MM.1S (cell line): ENCODE results near the gene SMCO3.

Experiments used
- DNase-seq: peaks from one replicate; pipeline ENCODE4 v3.0.0-alpha.2; 2015
- H2AFZ ChIP-seq: fragments of 300-600 bp; sonication (generic); 2 replicates; pipeline ENCODE4 v1.6.0; 2016; ENCODE audit warnings: antibody characterized with exemption, low read length
- H3F3A ChIP-seq: fragments of 300-600 bp; sonication (generic); 2 replicates; pipeline ENCODE4 v1.6.1; 2016; ENCODE audit warnings: mild to moderate bottlenecking, antibody characterized with exemption, low read length, moderate library complexity, mixed read lengths; ENCODE audit not compliant: insufficient read depth
- H3K27ac ChIP-seq: fragments of 300-600 bp; sonication (generic); 2 replicates; pipeline ENCODE4 v1.5.1; 2016; ENCODE audit warnings: mild to moderate bottlenecking, low read length
- H3K27me3 ChIP-seq: fragments of 300-600 bp; sonication (generic); replicated peaks from 2 replicates; pipeline ENCODE4 v1.6.0; 2016; ENCODE audit warnings: low read length; ENCODE audit not compliant: insufficient read depth
- H3K36me3 ChIP-seq: fragments of 300-600 bp; sonication (generic); replicated peaks from 2 replicates; pipeline ENCODE4 v1.6.1; 2016; ENCODE audit warnings: mild to moderate bottlenecking, low read length, mixed read lengths; ENCODE audit not compliant: insufficient read depth
- H3K4me1 ChIP-seq: fragments of 300-600 bp; sonication (generic); 2 replicates; pipeline ENCODE4 v1.6.1; 2016; ENCODE audit warnings: low read length, mixed read lengths
- H3K4me2 ChIP-seq: fragments of 300-600 bp; sonication (generic); 2 replicates; pipeline ENCODE4 v1.6.0; 2016; ENCODE audit warnings: low read depth, low read length
- H3K4me3 ChIP-seq: fragments of 300-600 bp; sonication (generic); 2 replicates; pipeline ENCODE4 v1.5.1; 2016; ENCODE audit warnings: low read length, mixed read lengths
- H3K79me2 ChIP-seq: fragments of 300-600 bp; sonication (generic); 2 replicates; pipeline ENCODE4 v1.6.1; 2016; ENCODE audit warnings: mixed run types, low read length, mixed read lengths
- H3K9ac ChIP-seq: fragments of 300-600 bp; sonication (generic); 2 replicates; pipeline ENCODE4 v1.6.1; 2016; ENCODE audit warnings: low read length, mixed read lengths
- H3K9me2 ChIP-seq: fragments of 300-600 bp; sonication (generic); replicated peaks from 2 replicates; pipeline ENCODE4 v1.6.1; 2016; ENCODE audit warnings: mild to moderate bottlenecking, low read length, mixed read lengths; ENCODE audit not compliant: insufficient read depth
- H3K9me3 ChIP-seq: fragments of 300-600 bp; sonication (generic); replicated peaks from 2 replicates; pipeline ENCODE4 v1.6.1; 2016; ENCODE audit warnings: mild to moderate bottlenecking, low read length, mixed read lengths; ENCODE audit not compliant: insufficient read depth
- H4K20me1 ChIP-seq: fragments of 300-600 bp; sonication (generic); 2 replicates; pipeline ENCODE4 v1.6.1; 2016; ENCODE audit warnings: mild to moderate bottlenecking, low read length, moderate library complexity, mixed read lengths; ENCODE audit not compliant: insufficient read depth
- CTCF ChIP-seq: fragments of 300-600 bp; sonication (generic); IDR thresholded peaks from 2 replicates; pipeline ENCODE4 v1.5.1; 2016; ENCODE audit warnings: antibody characterized with exemption, low read length, mixed read lengths
- EZH2 ChIP-seq: fragments of 300-600 bp; sonication (generic); optimal IDR thresholded peaks from 2 replicates; pipeline ENCODE3; 2017; ENCODE audit warnings: low read depth, mild to moderate bottlenecking, antibody characterized with exemption, low read length, mixed read lengths
- EZH2phosphoT487 ChIP-seq: fragments of 300-600 bp; sonication (generic); IDR thresholded peaks from 2 replicates; pipeline ENCODE4 v1.6.1; 2018; ENCODE audit warnings: antibody characterized with exemption, low read length

The SMCO3 gene

DNA sequence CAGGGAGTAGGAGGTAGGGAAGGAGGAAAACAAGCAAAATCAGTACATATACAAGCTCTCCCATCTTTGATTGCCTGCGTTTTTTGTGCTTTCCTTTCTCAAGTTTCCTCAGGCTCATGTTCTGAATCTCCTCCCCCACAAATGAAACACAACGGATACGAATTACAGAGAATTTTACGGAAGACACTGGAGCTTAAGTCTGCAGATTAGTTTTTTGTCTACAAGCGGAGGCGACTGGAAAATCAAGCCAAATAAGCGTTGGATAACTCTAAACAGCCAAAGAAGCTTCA lies 11.3 kb downstream of the SMCO3 start:
- DNase-seq: no peak
- H3F3A ChIP-seq: no peaks in the 10 kb centered on the region; the same call in 1 of the 2 replicates
- H3K4me3 ChIP-seq: peak overlapping the region; percentile 89
- no peaks in the 10 kb centered on the region for H3K9me2 ChIP-seq
- peak overlapping the region; percentile 76 for H3K4me2 ChIP-seq
- no peaks in the 10 kb centered on the region for H4K20me1 ChIP-seq
- peak overlapping the region; percentile 74 for H3K27ac ChIP-seq
- peaks cover 9% of the 10 kb centered on the region; the same call in 1 of the 2 replicates for H3K36me3 ChIP-seq
- peaks cover 12% of the 10 kb centered on the region; the same call in 1 of the 2 replicates for H3K4me1 ChIP-seq
- peaks cover 55% of the 10 kb centered on the region for H3K79me2 ChIP-seq
- H3K9me3 ChIP-seq: no peaks in the 10 kb centered on the region
- H2AFZ ChIP-seq: peak overlapping the region; percentile 48
- TF ChIP-seq EZH2: no peak
- TF ChIP-seq CTCF: no peak
- no peak for TF ChIP-seq EZH2phosphoT487
- H3K27me3 ChIP-seq: no peaks in the 10 kb centered on the region
- H3K9ac ChIP-seq: peak overlapping the region; percentile 93

GRCh38 chr12:14802247-14802646 lies 11.7 kb downstream of the SMCO3 start:
- Histone ChIP-seq H3K27me3 (no peaks in the 10 kb centered on the region), H3K4me3 (peak overlapping the region; percentile 89), H3K36me3 (peaks cover 10% of the 10 kb centered on the region; the same call in 1 of the 2 replicates), H3K4me1 (peaks cover 12% of the 10 kb centered on the region; the same call in 1 of the 2 replicates), H2AFZ (no peak overlapping the region), H3K79me2 (peaks cover 59% of the 10 kb centered on the region), H3K9me2 (no peaks in the 10 kb centered on the region), H3F3A (no peaks in the 10 kb centered on the region; the same call in 1 of the 2 replicates), H3K27ac (peak overlapping the region; percentile 74; the same call in 1 of the 2 replicates), H3K9ac (peak overlapping the region; percentile 93), H4K20me1 (no peaks in the 10 kb centered on the region), H3K4me2 (peak overlapping the region; percentile 76), H3K9me3 (no peaks in the 10 kb centered on the region)
- no peak for DNase-seq
- TF ChIP-seq EZH2: no peak
- no peak for TF ChIP-seq EZH2phosphoT487

GRCh38 chr12:14795028-14795448 lies 18.9 kb downstream of the SMCO3 start:
- H3K4me1 ChIP-seq: no peaks in the 10 kb centered on the region
- no peak overlapping the region for H3K9ac ChIP-seq
- no peak for DNase-seq
- H2AFZ ChIP-seq: no peak overlapping the region
- H3K4me3 ChIP-seq: no peak overlapping the region
- no peaks in the 10 kb centered on the region for H3K9me2 ChIP-seq
- no peaks in the 10 kb centered on the region for H4K20me1 ChIP-seq
- H3K4me2 ChIP-seq: no peak overlapping the region
- peak overlapping the region; percentile 37; the same call in 1 of the 2 replicates for H3K27ac ChIP-seq
- no peaks in the 10 kb centered on the region for H3F3A ChIP-seq
- no peaks in the 10 kb centered on the region for H3K9me3 ChIP-seq
- peaks cover 20% of the 10 kb centered on the region; the same call in 1 of the 2 replicates for H3K36me3 ChIP-seq
- TF ChIP-seq EZH2phosphoT487: no peak
- no peak for TF ChIP-seq CTCF
- no peak for TF ChIP-seq EZH2
- H3K79me2 ChIP-seq: peaks cover 48% of the 10 kb centered on the region
- no peaks in the 10 kb centered on the region for H3K27me3 ChIP-seq

DNA sequence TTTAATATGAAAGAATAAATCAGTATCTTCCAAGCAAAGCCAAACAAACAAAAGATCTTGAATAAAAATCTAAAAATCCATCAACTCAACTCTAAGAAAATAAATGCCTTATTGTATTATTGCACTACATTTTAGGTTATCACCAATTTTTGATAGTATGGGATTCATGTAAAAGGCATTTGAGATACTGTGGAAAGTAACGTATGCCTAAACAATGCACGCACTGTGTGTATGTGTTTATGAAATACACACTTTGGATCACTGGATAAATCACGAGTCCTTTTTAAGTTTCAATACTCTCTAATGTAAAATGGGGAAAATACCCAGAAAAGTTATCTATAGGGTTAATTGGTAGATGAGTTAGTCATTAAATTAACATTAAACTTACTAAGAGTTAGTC lies 28.4 kb downstream of the SMCO3 start:
- Histone ChIP-seq H3K27ac (no peak overlapping the region), H3K9me2 (no peaks in the 10 kb centered on the region), H3F3A (peaks cover 14% of the 10 kb centered on the region), H3K9me3 (no peaks in the 10 kb centered on the region), H4K20me1 (no peaks in the 10 kb centered on the region), H3K27me3 (no peaks in the 10 kb centered on the region), H3K9ac (no peak overlapping the region), H3K79me2 (no peaks in the 10 kb centered on the region), H3K36me3 (peaks cover 22% of the 10 kb centered on the region; the same call in 1 of the 2 replicates), H3K4me2 (no peak overlapping the region), H3K4me3 (no peak overlapping the region), H2AFZ (no peak overlapping the region), H3K4me1 (peaks cover 24% of the 10 kb centered on the region)
- TF ChIP-seq CTCF (no peak), EZH2phosphoT487 (no peak), EZH2 (no peak)
- no peak for DNase-seq
